Measurements from ENCODE around the gene NHP2.

The NHP2 gene

DNA sequence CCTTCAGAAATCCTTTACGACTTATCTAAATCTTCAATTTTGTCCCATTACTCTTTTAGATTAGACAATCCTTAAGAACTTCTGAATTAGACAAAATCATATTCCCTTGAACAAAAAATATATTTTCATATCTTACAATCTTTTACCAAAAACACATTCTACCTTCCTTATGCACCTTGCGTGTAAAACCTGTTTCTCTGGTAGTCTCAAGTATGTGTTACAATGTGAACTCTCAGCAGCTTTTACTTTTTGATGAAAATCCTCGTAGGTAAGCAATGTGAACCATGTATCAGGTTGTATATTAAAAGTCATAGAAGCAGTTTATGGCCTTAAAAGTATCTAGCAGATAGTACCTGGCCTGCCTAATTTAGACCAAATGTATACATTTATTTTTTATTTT, 20.8 kb upstream of the NHP2 start:
- no peak for DNase-seq

DNA sequence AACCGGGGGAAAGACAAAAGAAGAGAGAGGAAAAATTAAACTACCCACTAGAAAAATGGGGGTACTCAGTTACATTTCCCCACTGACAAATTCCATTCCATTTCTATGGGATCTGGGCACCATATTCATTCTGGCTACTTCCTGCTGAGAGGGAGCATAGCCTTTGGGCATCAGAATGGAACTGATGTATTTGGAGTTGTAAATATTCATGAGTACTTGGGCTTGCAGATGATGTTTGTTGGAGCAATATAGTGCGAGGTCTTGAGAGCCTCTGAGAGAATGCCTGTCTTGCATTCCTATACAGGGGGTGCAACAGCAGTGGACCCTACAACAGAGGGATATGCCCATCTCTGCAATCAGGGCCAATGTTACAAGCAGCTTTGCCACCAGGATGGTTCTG, 16.8 kb upstream of the NHP2 start:
- DNase-seq = no peak

DNA sequence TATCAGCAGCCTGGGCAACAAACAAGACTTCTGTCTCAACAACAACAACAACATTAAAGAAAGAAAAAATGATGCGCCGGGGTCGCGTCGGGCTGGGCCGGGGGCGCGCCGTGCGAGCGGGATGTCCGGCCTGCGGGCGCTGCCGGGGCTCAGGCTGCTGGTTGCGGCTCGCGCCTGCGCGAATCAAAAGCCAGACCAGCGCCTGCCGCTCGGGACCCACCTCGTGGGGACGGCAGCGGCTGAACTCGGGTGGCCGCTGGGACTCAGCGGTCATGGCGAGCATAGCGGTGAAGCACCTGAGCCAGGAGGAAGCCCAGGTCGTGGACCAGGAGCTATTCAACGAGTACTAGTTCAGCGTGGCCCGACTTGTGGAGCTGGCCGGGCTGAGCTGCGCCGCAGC, 11.9 kb upstream of the NHP2 start:
- DNase-seq = no peak

DNA sequence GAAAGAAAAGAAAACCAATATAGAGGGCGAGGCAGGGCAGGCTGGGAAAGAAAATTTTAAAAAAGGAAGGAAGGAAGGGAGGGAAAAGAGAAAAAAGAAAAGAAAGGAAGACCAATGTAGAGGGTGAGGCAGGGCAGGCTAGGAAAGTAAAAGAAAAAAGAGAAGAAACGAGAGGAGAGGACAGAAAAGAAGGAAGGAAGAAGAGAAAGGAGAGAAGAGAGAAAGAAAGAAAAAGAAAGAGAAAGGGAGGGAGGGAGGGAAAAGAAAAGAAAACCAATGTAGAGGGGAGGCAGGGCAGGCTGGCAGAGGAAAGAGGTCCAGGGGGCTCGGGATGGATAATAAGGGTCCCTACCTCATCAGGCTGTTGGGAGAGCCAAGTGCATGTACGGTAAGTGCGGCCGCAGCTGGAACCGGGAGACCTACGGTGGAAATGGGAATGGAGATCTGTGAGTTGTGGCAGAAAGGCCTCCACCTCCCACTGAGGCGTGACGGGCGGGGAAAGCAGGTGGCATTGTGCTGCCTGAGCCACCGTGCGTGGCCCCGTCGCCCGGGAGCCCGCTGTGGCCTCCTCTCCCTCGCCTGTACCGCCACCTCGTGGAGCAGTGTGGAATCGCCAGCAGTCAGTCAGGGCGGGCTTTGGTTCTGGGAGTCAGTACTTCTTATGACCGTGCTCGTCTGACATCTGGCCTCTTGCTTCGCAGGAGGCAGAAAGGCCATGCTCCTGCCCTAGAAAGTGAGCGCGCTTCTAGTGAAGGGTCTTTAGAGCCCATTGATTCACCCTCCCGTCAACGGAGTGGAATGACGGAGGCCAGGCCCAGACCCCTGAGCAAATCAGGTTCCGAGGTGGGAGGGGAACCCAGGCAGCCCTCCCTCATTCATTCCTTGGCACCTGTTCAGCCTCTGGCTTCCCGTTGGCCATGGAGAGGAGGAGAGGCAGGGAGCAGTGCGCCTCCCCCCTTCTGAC, 10.4 kb upstream of the NHP2 start:
- DNase-seq = peak; percentile 71

- DNase-seq = no peak
Measured at GRCh38 chr5:178162481-178162880, 8.8 kb upstream of the NHP2 start.

DNA sequence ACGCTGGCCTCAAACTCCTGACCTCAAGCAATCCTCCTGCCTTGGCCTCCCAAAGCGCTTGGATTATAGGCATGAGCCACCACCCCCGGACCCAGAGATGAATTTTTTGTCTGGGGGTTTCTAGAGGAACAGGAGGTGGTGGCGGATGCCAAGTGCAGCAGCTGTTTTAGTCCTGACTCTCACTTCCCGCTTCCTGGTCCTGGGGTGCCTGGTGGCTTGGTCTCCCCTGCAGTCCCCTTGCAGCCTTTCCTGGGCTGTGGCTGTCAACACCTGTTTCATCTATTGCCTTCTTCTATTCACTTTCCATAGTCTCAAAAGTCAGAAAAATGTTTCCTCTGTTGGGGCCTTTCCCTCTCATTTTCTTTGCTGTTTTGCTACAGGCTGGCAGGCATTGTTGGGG, 6.5 kb upstream of the NHP2 start:
- no peak for DNase-seq

DNA sequence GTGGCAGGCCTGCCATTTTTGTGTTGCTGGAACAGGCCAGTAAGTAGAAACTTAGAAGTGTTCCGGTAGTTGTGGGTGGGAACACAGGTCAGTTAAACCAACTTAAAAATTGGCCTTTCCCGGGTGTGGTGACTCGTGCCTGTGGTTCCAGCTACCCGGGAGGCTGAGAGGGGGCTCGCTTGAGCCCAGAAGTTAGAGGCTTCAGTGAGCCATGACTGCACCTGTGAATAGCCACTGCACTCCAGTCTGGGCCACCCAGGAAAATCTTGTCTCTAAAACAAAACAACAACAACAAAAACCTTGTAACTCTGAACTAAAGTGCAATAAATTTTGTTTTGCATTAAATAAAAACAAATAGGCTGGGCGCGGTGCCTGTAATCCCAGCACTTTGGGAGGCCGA, 1.4 kb upstream of the NHP2 start:
- peak; percentile 25 for DNase-seq

GRCh38 chr5:178152491-178153444, 917 bp downstream of the NHP2 start:
- DNase-seq = no peak

DNA sequence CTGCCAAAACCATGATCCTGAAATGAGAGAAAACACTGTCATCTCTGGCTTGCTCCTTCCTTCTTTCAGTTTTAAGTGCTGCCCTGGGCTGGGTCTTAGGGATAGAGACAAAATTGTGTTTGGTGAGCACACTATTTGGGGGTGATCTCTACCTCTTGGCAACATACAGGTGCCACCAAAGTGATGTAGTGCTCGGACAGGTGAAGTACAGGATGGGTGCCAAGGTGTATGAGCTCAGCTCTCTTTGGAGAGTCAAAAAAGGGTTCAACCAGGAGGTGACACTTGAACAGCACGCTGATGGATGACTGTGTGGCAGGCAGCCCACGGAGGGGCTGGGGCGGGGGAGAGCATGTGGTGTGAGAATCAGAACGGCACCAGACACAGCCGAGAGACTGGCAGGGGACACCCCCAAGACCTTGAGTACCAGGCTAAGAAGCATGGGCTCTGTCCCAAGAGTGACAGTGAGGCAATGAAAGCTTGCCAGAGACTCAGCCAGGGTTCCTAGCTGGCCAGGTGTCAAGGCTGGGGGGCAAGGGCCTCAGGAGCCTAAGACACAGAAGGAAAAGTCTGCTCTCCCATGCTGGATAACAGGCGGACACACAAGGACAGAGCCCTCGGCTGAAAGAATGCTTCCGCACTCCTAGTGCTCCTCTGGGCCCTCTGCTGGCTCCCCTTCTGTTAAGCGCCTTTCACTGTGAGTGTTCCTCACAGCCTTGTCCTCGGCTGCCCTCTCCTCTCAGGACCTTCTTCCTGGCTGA, 2.5 kb downstream of the NHP2 start:
- DNase-seq = no peak

DNA sequence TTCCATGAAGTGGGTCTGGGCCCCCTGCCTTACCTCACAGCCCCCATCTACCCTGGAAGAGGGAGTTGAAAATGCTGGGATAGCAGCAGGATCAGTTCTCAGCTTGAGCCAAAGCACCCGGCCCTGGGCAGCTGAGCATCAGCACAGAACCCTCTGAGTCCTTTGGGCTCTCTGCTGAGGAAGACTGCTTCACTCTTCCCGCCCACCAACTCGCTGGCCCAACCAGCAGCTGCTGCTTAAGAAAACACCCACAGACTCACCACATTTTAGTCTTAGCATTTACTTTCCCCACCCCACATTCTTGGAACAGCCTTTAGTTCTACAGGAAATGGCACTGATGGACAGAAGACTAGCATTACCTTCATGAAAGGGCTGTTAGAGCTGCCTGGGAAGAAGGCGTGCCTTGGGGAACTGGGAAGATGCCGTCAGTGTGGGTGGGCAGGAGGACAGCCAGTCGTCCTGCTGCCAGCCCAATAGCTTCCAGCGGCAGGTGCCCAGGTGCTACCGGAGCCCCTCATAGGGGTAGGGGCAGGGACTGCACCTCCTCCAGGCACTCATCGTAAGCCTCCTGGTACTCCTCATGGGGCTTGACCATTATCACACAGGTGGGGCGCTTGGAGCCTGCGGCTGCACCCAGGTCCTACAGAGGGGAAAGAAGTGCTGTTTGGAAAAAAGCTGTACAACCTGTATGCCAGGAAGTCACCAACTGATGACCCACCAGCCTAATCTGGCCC, 4.3 kb downstream of the NHP2 start:
- no peak for DNase-seq

- no peak for DNase-seq
Measured at GRCh38 chr5:178147406-178147805, 6.3 kb downstream of the NHP2 start.

DNA sequence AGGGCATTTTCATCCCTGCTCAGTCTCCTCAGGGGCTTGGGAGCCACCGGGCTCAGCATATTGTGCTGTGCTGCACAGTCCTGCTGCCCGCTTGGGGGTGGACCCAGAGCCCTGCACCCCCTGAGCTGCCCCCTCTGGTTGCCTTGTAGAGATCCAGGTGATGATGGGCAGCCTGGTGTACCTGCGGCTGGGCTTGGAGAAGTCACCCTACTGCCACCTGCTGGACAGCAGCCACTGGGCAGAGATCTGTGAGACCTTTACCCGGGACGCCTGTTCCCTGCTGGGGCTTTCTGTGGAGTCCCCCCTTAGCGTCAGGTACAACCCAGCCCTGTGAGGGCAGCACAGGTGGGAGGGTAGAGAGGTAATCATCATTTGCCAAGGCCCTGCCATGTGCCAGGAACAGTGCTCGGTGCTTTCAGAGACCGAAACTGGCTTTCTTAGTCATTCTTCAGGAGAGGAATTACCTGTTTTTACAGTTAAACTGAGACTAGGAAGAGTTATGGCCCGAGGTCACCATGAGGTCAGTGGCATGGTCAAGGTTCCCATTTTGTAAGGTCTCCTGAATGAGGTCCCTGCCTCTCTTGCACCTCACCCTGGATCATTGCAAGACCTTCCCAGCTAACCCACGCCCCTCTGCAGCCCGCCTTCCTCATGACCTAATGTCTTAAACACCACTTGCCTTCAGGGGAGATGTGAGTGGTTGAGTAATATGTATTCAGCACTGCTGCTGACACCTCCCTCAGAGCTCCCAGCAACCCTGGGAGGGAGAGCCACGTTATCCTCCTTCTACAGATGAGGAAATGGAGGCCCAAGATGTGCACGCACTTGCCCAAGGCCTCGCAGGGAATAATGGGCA, 7.5 kb downstream of the NHP2 start:
- peak; percentile 74 for DNase-seq

DNA sequence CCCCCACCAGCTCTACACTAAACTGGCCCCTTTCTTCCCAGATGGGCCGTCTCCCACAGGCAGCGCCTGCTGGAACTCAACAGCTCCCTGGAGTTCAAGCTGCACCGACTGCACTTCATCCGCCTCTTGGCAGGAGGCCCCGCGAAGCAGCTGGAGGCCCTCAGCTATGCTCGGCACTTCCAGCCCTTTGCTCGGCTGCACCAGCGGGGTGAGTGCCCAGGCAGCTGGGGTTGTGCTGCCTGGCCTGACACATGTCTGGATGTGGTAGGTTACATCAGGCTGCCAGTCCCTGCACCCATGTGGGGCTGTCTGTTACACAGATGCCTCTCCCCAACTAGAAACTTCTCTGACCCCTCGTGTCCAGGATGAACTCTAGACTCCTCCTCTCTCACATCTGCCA, 9.8 kb downstream of the NHP2 start:
- DNase-seq = no peak

- DNase-seq = no peak
Measured at GRCh38 chr5:178143246-178143645, 10.4 kb downstream of the NHP2 start.

GRCh38 chr5:178142642-178143041, 11.0 kb downstream of the NHP2 start:
- no peak for DNase-seq

GRCh38 chr5:178141550-178141949, 12.1 kb downstream of the NHP2 start:
- DNase-seq = no peak

GRCh38 chr5:178137991-178138390, 15.7 kb downstream of the NHP2 start:
- DNase-seq = no peak

DNA sequence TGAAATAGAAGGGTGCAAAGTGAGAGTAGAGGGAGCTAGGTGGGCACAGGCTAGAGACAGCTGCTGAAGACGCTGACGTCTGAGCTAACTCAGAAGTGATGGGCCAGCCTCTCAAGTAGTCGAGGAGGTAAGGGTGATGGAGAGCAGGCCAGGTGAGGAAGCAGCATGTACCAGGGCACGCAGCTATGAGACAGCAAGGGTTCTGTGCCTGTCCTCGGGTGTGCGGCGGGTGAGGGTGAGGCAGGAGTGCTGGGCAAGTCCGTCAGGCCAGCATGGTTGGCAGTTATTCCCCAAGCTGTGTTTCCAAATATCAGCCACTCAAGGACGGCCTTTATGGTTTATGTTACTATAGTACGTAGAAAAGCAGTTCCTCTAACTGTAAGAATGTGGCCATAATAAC, 16.7 kb downstream of the NHP2 start:
- DNase-seq = no peak

GRCh38 chr5:178131446-178131996, 22.2 kb downstream of the NHP2 start:
- no peak for DNase-seq

GRCh38 chr5:178130576-178131445, 22.9 kb downstream of the NHP2 start, which contains the start of gene RMND5B:
Gene RMND5B, plus strand, starts transcription at chr5:178131014. Its CDS starts 7,106 bp downstream, at chr5:178138120.
- peak; percentile 82 for DNase-seq

Data from EL (cell line).